DND-41 (cell line): ENCODE measurements around the gene MUCL3.

Source experiments
- ATAC-seq: fragments of 200-7000 bp; cut with Tn5 transposase; 3 replicates; pipeline ENCODE4 v1.9.1; 2021; ENCODE audit warnings: low read depth; ENCODE audit not compliant: insufficient read depth
- DNase-seq: peaks from one replicate; pipeline ENCODE4 v3.0.0-alpha.2; 2020
- H2AFZ ChIP-seq: 2 replicates; pipeline ENCODE4 v1.6.0; 2012; ENCODE audit warnings: low read depth, low read length
- H3K27ac ChIP-seq: 2 replicates; pipeline ENCODE4 v1.5.1; 2012; ENCODE audit warnings: low read length, inconsistent platforms
- H3K27me3 ChIP-seq: fragments of 200-600 bp; sonication (generic); 2 replicates; pipeline ENCODE4 v1.6.0; 2012; ENCODE audit warnings: low read length, mild to moderate bottlenecking, inconsistent platforms; ENCODE audit not compliant: insufficient read depth, poor library complexity
- H3K36me3 ChIP-seq: 2 replicates; pipeline ENCODE4 v1.5.1; 2012; ENCODE audit warnings: low read length, inconsistent platforms; ENCODE audit not compliant: insufficient read depth
- H3K4me1 ChIP-seq: 2 replicates; pipeline ENCODE4 v1.5.1; 2012; ENCODE audit warnings: mild to moderate bottlenecking, low read length; ENCODE audit not compliant: insufficient read depth
- H3K4me2 ChIP-seq: 2 replicates; pipeline ENCODE4 v1.6.0; 2012; ENCODE audit warnings: mild to moderate bottlenecking, moderate library complexity, low read length, inconsistent platforms; ENCODE audit not compliant: insufficient read depth
- H3K4me3 ChIP-seq, 2 experiments: fragments of 200-600 bp in 1 of 2; shearing (Covaris generic) in 1 of 2; 2 replicates each; pipeline ENCODE4 v1.5.1; 2012 to 2016; ENCODE audit warnings: inconsistent platforms in 2 of 2, low read length in 2 of 2, mild to moderate bottlenecking in 2 of 2, low read depth in 1 of 2, moderate library complexity in 1 of 2
- H3K79me2 ChIP-seq: 2 replicates; pipeline ENCODE4 v1.6.0; 2012; ENCODE audit warnings: low read length, inconsistent platforms; ENCODE audit not compliant: insufficient read depth
- H3K9ac ChIP-seq: 2 replicates; pipeline ENCODE4 v1.6.0; 2012; ENCODE audit warnings: low read depth, mild to moderate bottlenecking, inconsistent platforms, low read length, moderate library complexity
- H3K9me3 ChIP-seq: 2 replicates; pipeline ENCODE4 v1.5.1; 2012; ENCODE audit warnings: low read length, moderate library complexity, mild to moderate bottlenecking, inconsistent platforms; ENCODE audit not compliant: insufficient read depth, severe bottlenecking
- H4K20me1 ChIP-seq: 2 replicates; pipeline ENCODE4 v1.6.0; 2012; ENCODE audit warnings: low read length; ENCODE audit not compliant: insufficient read depth
- CTCF ChIP-seq: IDR thresholded peaks from 2 replicates; pipeline ENCODE4 v1.5.1; 2012; ENCODE audit warnings: borderline replicate concordance, low read length, moderate library complexity, mild to moderate bottlenecking; ENCODE audit not compliant: poor library complexity, severe bottlenecking; ENCODE audit errors: extremely low read depth
- EZH2 ChIP-seq: IDR thresholded peaks from 3 replicates; pipeline ENCODE4 v1.6.1; 2012; ENCODE audit warnings: borderline replicate concordance, low read depth, mild to moderate bottlenecking, moderate library complexity, low read length, inconsistent platforms; ENCODE audit not compliant: severe bottlenecking

The MUCL3 gene

GRCh38 chr6:30935018-30935417, 5.8 kb upstream of the MUCL3 start:
- Histone ChIP-seq H2AFZ (no peak overlapping the region), H3K27ac (no peak overlapping the region)
- no peak for ATAC-seq

GRCh38 chr6:30937265-30937664, 3.5 kb upstream of the MUCL3 start:
- TF ChIP-seq CTCF, result no peak
- no peak for TF ChIP-seq EZH2
- Histone ChIP-seq H3K79me2 (no peaks in the 10 kb centered on the region), H3K9ac (no peak overlapping the region), H3K4me2 (no peak overlapping the region), H3K4me3 (no peak overlapping the region), H3K27me3 (peaks cover 15% of the 10 kb centered on the region), H3K4me1 (no peaks in the 10 kb centered on the region), H3K27ac (no peak overlapping the region), H3K36me3 (no peaks in the 10 kb centered on the region), H4K20me1 (no peaks in the 10 kb centered on the region), H2AFZ (no peak overlapping the region), H3K9me3 (no peaks in the 10 kb centered on the region)
- ATAC-seq (no peak), DNase-seq (no peak)

More at GRCh38 chr6:30935018-30935417, 5.8 kb upstream of the MUCL3 start:
- Histone ChIP-seq H3K4me1 (no peaks in the 10 kb centered on the region), H3K27me3 (peaks cover 15% of the 10 kb centered on the region), H3K36me3 (no peaks in the 10 kb centered on the region), H3K9me3 (no peaks in the 10 kb centered on the region), H3K9ac (no peak overlapping the region), H3K4me3 (no peak overlapping the region), H3K4me2 (no peak overlapping the region), H4K20me1 (no peaks in the 10 kb centered on the region), H3K79me2 (no peaks in the 10 kb centered on the region)
- DNase-seq, result no peak
- no peak for TF ChIP-seq CTCF
- no peak for TF ChIP-seq EZH2

- Histone ChIP-seq H3K9me3 (peaks cover 3% of the 10 kb centered on the region), H3K27ac (no peak overlapping the region), H2AFZ (no peak overlapping the region), H3K4me3 (no peak overlapping the region), H3K4me2 (no peak overlapping the region), H3K36me3 (no peaks in the 10 kb centered on the region), H3K9ac (no peak overlapping the region), H3K4me1 (no peaks in the 10 kb centered on the region), H4K20me1 (no peaks in the 10 kb centered on the region), H3K79me2 (no peaks in the 10 kb centered on the region), H3K27me3 (peaks cover 15% of the 10 kb centered on the region)
- no peak for TF ChIP-seq EZH2
- no peak for TF ChIP-seq CTCF
- no peak for ATAC-seq
- DNase-seq, result no peak
Observed at GRCh38 chr6:30938730-30939129, 2.0 kb upstream of the MUCL3 start.

- no peak for TF ChIP-seq CTCF
- no peak for TF ChIP-seq EZH2
- Histone ChIP-seq H3K4me1 (no peaks in the 10 kb centered on the region), H3K4me2 (no peak overlapping the region), H3K9me3 (peaks cover 3% of the 10 kb centered on the region), H3K27ac (no peak overlapping the region), H3K9ac (no peak overlapping the region), H3K36me3 (no peaks in the 10 kb centered on the region), H4K20me1 (no peaks in the 10 kb centered on the region), H2AFZ (no peak overlapping the region), H3K79me2 (no peaks in the 10 kb centered on the region), H3K27me3 (peaks cover 10% of the 10 kb centered on the region), H3K4me3 (no peak overlapping the region)
- DNase-seq, result no peak
- ATAC-seq, result no peak
Observed at GRCh38 chr6:30939473-30939872, 1.3 kb upstream of the MUCL3 start.
